AG20443 (cell line): Measurements from ENCODE around the gene RNF220.

Experiments
- DNase-seq: peaks from one replicate; pipeline ENCODE4 v3.0.0; 2012; ENCODE audit warnings: low spot score, mixed read lengths

Gene RNF220

GRCh38 chr1:44611419-44611818, 206.4 kb downstream of the RNF220 start:
- DNase-seq, result no peak

DNA sequence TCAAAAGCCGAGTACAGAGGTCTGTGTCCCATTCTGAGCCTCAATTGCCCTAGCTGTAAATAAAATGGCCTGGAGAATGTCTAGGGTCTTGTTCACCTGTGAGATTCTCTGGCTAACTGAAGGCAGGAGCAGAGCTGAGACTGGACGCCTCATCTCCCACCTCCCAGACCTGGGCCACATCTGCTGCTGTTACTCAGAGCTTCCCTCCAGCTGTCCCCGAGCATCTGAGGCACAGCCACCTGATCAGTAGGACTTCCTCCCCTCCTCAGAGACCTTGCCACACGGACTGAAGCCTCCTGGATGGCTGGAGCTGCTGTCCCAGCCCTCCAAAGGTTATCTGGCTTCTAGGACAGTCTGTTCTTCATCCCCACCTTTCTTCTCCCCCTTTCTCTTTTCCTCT, 206.8 kb downstream of the RNF220 start:
- no peak for DNase-seq

GRCh38 chr1:44613941-44614340, 208.9 kb downstream of the RNF220 start:
- DNase-seq, result no peak

DNA sequence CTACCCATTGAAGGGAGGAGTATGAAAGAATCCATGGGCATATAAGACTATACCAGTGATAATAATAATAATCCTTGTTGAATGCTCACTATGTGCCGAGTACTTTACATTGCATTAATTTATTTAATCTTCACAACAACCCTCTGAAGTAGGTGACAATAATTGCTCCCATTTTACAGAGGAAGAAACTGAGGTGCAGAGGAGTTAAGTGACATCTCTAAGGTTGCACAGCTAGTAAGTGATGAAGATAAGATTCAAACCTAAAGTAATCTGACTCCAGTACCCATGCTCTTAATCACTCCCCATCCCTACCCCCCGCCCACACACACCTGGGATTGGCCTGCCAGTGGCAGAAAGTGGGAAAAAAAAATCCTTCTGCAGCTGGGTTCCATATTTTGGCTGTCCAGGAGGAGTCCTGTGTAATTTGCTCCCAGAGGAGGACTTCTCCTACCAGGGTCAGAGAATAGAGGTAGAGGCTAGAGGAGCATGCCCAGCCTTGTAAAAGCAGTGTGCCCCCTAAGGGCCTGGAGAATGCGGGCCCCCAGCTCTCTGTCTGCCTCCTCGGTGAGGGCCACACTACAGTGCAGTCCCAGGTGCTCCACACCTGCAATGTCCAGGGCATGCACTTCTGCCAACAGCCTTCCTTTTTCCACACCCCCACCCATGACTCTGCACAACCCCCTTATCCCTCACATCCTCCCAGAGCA, 211.4 kb downstream of the RNF220 start:
- no peak for DNase-seq

DNA sequence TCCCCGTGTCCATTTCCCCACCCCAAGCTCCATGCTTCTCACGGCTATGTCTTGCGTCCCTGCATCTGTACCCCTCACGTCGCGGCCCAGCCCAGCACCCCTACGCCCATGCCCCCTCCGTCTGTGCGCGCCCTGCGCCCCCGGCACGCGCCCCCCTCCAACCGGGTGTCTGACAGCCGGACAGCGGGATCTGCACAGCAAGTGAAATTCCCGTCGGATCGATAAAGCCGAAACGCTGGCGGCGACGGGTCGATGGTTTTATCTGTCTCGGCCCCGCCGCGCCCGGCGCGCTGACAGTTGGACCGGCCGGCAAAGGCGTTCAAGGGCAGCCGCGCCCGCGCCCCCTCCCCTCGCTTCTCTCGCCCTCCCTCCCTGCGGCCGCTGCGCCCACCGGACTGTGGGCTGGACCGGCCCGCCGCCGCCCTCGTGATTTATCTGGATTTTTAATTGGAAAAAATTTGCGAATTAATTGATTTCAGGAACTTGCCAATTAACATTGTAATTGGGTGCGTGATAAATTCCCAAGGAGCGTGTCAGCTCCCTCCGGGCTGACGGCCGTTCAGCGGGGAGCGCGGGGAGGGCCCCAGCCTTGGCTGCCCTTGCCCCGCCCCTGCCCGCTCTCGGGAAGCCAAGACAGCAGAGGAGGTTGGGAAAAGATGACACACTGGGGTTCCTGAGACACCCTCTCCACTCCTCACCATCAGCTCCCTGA, 212.1 kb downstream of the RNF220 start:
- DNase-seq, result peak; percentile 94

- DNase-seq, result no peak
Observed at GRCh38 chr1:44617703-44618029, 212.6 kb downstream of the RNF220 start.

GRCh38 chr1:44619261-44619900, 214.3 kb downstream of the RNF220 start:
- DNase-seq, result peak; percentile 76

DNA sequence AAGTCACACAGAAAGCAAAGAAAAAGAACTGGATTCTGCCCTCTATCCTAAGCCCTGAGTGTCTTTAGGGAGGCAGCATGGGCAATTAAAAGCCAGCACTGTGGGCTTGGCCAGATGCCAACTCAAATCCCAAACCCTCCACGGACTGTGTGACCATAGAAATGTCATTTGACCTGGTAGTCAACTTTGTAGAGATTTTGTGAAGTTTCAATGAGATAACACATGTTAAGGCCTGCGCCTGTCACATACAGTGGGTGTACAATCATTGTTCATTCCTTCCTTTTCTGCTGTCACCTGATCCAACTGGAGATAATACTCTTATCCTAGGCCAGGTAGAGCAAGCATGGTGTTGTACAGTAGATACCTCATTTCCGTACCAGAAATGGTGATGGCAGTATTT, 215.0 kb downstream of the RNF220 start:
- no peak for DNase-seq

GRCh38 chr1:44621841-44622286, 216.8 kb downstream of the RNF220 start:
- peak; percentile 35 for DNase-seq

DNA sequence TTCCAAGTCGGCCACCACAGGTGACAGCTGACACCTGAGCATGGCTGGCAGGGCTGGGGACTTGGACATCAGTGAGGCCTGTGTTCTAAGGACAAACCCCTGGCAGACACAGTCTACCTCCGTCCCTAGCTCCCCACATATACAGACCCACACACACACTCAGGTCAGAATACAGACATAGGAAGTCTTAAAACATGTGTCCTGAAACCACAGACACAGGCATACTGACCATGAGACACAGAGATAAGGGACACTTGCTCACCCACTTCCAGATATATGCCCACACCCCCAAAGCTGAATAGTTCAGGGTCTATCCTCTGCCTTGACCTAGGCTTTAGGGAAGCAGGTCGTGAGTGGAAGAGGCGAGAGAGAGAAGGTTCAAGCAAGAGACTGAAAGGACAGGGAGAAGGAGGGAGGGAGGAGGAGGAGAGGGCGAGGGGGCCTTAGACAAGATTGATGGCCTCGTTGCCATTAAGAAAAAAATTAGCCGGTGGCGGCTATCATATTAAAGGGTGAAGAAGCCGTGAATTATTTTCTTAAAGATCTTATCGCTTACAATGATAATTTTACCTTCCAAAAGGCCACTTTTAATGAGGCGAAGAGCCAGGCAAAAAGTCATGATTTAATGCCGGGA, 219.3 kb downstream of the RNF220 start:
- DNase-seq, result no peak

DNA sequence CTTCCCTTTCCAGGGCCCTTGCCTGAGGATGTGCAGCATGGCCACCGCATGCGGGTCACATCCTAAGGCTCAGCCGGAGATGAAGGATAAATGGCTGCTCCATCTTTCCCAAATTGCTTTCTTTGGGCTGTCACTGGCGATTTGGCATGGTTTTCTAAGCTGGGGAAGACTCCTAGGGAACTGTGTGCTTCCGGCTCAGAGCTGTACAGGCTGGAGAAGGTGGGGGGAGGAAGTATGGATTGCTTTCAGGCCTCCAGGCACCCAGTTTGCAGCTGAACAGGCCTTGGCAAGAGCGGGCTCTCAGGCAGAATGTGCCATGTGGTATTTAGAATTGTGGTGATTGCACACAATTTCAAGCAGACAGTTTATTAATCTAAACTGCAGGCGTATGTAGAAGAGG, 220.3 kb downstream of the RNF220 start:
- DNase-seq, result no peak

GRCh38 chr1:44628962-44629756, 224.1 kb downstream of the RNF220 start:
- peak; percentile 71 for DNase-seq

GRCh38 chr1:44630116-44630515, 225.1 kb downstream of the RNF220 start:
- peak; percentile 28 for DNase-seq

- DNase-seq, result no peak
Observed at GRCh38 chr1:44631333-44631646, 226.2 kb downstream of the RNF220 start.

DNA sequence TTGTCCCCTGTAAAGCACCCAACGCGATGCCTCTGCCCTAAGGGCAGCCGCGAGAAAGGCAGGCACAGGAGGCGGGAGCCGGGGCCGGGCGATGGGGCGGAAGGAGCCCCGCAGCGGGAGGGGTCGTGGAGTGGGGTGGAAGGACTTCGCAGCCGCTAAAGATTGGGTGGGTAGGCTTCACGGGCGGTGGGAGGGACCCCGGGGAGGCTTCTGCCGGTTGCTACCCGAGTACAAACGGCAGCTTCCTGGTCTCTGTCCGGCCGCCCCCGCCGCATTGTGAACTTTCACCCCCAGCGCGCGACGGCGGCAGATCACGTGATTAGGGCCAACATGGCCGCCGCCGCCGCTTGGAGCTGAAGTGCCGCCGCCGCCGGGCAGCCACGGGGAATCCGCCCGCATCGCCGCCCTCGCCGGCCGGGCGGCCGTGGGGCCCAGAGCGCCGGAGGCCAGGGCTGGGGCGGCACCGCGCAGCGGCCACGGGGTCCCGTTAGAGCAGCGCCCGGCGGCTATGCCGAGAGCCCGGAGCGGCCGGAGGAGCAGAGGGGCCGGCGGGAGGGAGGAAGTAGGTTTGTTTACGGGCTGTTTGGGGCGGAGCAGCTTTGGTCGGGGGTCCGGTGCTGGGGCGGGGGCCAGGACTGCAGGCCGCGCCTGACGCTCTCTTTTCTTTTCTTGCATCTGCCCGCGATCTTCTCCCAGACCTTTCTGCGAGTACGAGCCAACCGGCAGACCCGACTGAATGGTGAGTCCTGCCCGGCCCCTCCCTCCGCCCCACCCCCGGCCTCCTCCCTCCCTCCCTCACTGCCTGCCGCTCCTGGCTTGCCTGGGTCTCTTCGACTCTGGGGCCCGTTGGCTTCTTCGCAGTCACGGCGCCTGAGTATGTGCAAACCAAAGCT, 226.8 kb downstream of the RNF220 start:
- DNase-seq, result peak; percentile 95

GRCh38 chr1:44632598-44632997, 227.5 kb downstream of the RNF220 start:
- no peak for DNase-seq

DNA sequence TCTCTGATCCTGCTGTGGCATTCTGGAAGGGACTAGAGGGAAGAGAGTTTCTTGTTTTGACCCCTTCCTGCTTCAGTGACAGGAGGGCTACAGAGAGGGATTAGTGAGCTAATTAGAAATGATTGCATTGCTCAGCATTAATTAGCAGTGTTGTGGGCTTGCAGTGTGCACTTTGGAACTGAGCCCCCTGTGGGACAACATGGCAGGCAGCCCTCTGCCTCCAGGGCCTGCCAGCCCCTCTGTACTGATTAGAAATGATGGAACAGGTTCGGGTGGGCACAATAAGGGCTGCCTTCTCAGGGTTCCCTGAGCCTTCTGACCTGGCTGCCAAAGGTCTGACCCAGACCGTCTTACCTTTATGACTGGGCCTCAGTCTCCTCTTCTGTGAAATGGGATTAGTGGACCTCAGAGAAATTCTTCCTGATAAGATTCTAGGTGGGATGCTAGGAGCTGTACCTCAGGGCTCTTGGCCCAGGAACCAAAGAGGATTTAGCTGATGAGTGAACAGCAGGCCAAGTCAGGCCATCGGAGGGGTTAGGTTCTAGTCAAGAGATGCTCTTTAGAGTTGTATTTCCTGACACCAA, 229.6 kb downstream of the RNF220 start:
- DNase-seq, result no peak

GRCh38 chr1:44635439-44635838, 230.4 kb downstream of the RNF220 start:
- no peak for DNase-seq

GRCh38 chr1:44636083-44636687, 231.1 kb downstream of the RNF220 start:
- DNase-seq, result no peak
